Measurements from ENCODE around the gene ZNF580. TPM values are rescaled to one million over a fixed set of nuclear protein-coding genes. Genes with fewer than 3 reads are reported as not detected.

ZNF580 gene
- polyA plus RNA-seq, 3 donors: 9.7 to 46.5 (median 10.7) TPM

DNA sequence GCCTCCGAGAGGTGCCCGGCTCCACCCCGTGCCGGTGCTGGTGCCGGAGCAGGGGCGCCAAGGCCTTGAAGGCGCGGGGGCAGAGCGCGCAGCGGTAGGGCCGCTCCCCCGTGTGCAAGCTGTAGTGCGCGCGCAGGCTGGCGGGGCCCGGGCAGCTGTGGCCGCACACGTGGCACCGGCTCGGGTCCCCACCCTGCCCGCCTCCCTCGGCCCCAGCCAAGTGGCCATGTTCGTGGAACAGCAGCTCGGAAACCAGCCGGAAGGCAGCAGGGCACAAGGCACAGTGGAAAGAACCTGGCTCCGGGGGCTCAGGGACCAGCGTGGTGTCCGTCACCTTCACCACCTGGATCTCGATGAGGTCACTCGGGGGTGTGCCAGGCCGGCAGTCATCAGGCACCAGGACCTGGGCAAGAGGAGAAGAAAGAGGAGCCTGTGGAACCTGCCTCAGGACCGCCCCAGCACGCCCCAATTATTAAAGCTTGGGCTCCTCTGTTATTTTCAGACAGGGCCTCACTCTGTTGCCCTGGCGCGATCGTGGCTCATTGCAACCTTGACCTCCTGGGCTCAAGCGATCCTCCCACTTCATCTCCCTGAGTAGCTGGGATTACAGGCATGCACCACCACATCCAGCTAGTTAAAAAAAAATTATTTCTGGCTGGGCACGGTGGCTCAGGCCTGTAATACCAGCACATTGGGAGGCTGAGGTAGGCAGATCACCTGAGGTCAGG lies 18.4 kb upstream of the ZNF580 start:
- Histone ChIP-seq H3K4me2 (replicated peaks; ENCODE audit: extremely low read depth, low read length, poor library complexity, severe bottlenecking) (no peak overlapping the region), H3K36me3 (replicated peaks in 1 of 2; ENCODE audit: control insufficient read depth in 1 of 2, insufficient read depth in 2 of 2, low read length in 2 of 2) (peaks cover 3% of the 10 kb centered on the region in 2 donors), H3K79me2 (ENCODE audit: insufficient read depth, low read length) (peaks cover 17% of the 10 kb centered on the region), H3K27ac (ENCODE audit: low read depth in 1 of 2, low read length in 2 of 2) (no peak overlapping the region), H3K4me1 (ENCODE audit: control insufficient read depth in 1 of 2, insufficient read depth in 2 of 2, low read length in 2 of 2) (peaks cover 64 to 74% of the 10 kb centered on the region in 2 donors), H4K20me1 (ENCODE audit: insufficient read depth, low read length) (no peaks in the 10 kb centered on the region), H3K4me3 (replicated peaks in 1 of 3; ENCODE audit: low read depth in 2 of 3, low read length in 3 of 3) (no peak overlapping the region), H3K27me3 (ENCODE audit: control insufficient read depth in 2 of 2, insufficient read depth in 2 of 2, low read length in 2 of 2) (no peaks in the 10 kb centered on the region), H3K9ac (ENCODE audit: insufficient read depth, low read length, poor library complexity, severe bottlenecking) (no peak overlapping the region), H3K9me3 (replicated peaks in 1 of 2; ENCODE audit: control insufficient read depth in 1 of 2, insufficient read depth in 1 of 2, low read length in 2 of 2) (no peaks in the 10 kb centered on the region), H2AFZ (ENCODE audit: insufficient read depth, low read depth, low read length, poor library complexity, severe bottlenecking) (no peak overlapping the region)
- H3K9me3 Mint-ChIP-seq: peaks cover 0 to 4% (median 0%) of the 10 kb centered on the region in 7 donors
- peaks cover 60% of the 10 kb centered on the region for H3K4me1 Mint-ChIP-seq
- no peak overlapping the region for H3K4me3 Mint-ChIP-seq
- H3K27ac Mint-ChIP-seq: peak overlapping the region in 3 of 7 donors; percentile 30 to 95 (median 41)
- DNase-seq: no peak
- WGBS (ENCODE audit: insufficient coverage): 97% methylated on average over 35 of the region's 40 CpGs
- TF ChIP-seq, protein P1, sequence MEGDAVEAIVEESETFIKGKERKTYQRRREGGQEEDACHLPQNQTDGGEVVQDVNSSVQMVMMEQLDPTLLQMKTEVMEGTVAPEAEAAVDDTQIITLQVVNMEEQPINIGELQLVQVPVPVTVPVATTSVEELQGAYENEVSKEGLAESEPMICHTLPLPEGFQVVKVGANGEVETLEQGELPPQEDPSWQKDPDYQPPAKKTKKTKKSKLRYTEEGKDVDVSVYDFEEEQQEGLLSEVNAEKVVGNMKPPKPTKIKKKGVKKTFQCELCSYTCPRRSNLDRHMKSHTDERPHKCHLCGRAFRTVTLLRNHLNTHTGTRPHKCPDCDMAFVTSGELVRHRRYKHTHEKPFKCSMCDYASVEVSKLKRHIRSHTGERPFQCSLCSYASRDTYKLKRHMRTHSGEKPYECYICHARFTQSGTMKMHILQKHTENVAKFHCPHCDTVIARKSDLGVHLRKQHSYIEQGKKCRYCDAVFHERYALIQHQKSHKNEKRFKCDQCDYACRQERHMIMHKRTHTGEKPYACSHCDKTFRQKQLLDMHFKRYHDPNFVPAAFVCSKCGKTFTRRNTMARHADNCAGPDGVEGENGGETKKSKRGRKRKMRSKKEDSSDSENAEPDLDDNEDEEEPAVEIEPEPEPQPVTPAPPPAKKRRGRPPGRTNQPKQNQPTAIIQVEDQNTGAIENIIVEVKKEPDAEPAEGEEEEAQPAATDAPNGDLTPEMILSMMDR (IDR thresholded peaks at IDR 0.05): no peak
- peaks cover 0 to 8% (median 1%) of the 10 kb centered on the region in 3 donors for H3K27me3 Mint-ChIP-seq (ENCODE audit: low read depth in 3 of 3)
- peaks cover 10 to 20% of the 10 kb centered on the region in 2 donors for H3K36me3 Mint-ChIP-seq
- intact Hi-C loops (cut with micrococcal nuclease): loop anchor here in 1 of 2 donors (5.0 kb wide), 1 partner anchor 35 kb away; no protein-coding TSS in a partner anchor

DNA sequence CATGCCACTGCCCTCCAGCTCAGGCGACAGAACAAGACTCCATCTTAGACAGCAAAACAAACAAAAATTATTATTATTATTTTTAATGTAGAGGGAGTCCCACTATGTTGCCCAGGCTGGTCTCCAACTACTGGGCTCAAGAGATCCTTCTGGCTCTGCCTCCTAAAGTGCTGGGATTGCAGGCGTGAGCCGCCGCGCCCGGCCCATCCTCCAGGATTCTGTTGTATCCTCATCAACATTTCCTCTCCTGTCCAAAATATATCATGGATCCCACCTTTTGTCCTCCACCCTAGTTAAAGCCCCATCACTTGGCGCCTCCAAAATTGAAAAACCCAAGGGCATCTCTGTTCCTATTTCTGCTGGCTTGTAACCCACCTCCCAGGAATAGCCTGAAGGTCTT lies 17.7 kb upstream of the ZNF580 start:
- Histone ChIP-seq H3K9me3 (replicated peaks in 1 of 2; ENCODE audit: control insufficient read depth in 1 of 2, insufficient read depth in 1 of 2, low read length in 2 of 2) (no peaks in the 10 kb centered on the region), H3K27ac (ENCODE audit: low read depth in 1 of 2, low read length in 2 of 2) (no peak overlapping the region), H3K9ac (ENCODE audit: insufficient read depth, low read length, poor library complexity, severe bottlenecking) (no peak overlapping the region), H3K4me2 (replicated peaks; ENCODE audit: extremely low read depth, low read length, poor library complexity, severe bottlenecking) (peak overlapping the region; percentile 70), H3K4me1 (ENCODE audit: control insufficient read depth in 1 of 2, insufficient read depth in 2 of 2, low read length in 2 of 2) (peaks cover 58 to 67% of the 10 kb centered on the region in 2 donors), H3K79me2 (ENCODE audit: insufficient read depth, low read length) (peaks cover 17% of the 10 kb centered on the region), H3K4me3 (replicated peaks in 1 of 3; ENCODE audit: low read depth in 2 of 3, low read length in 3 of 3) (peak overlapping the region in 1 of 3 experiments; percentile 85), H3K36me3 (replicated peaks in 1 of 2; ENCODE audit: control insufficient read depth in 1 of 2, insufficient read depth in 2 of 2, low read length in 2 of 2) (no peaks in the 10 kb centered on the region), H3K27me3 (ENCODE audit: control insufficient read depth in 2 of 2, insufficient read depth in 2 of 2, low read length in 2 of 2) (no peaks in the 10 kb centered on the region), H2AFZ (ENCODE audit: insufficient read depth, low read depth, low read length, poor library complexity, severe bottlenecking) (no peak overlapping the region), H4K20me1 (ENCODE audit: insufficient read depth, low read length) (no peaks in the 10 kb centered on the region)
- TF ChIP-seq, protein P1 (IDR thresholded peaks at IDR 0.05): no peak
- Mint-ChIP-seq H3K27ac (peak overlapping the region in 6 of 7 donors; percentile 91 to 99 (median 98)), H3K36me3 (peaks cover 7 to 15% of the 10 kb centered on the region in 2 donors), H3K27me3 (ENCODE audit: low read depth in 3 of 3) (peaks cover 0 to 8% (median 1%) of the 10 kb centered on the region in 3 donors), H3K4me3 (no peak overlapping the region), H3K4me1 (peaks cover 53% of the 10 kb centered on the region), H3K9me3 (peaks cover 0 to 4% (median 0%) of the 10 kb centered on the region in 7 donors)
- intact Hi-C loops (cut with micrococcal nuclease): loop anchor here in 1 of 2 donors (5.0 kb wide), 1 partner anchor 36 kb away; no protein-coding TSS in a partner anchor
- no peak for DNase-seq
- WGBS (ENCODE audit: insufficient coverage): 100% methylated on average over 6 of the region's 7 CpGs

Data from CD14-positive monocyte (primary cell).